Panc1 (cell line): ENCODE measurements around the gene SIRPA.

Experiments used
- CTCF ChIP-seq: fragments of 450-650 bp; IDR thresholded peaks from 2 replicates; pipeline ENCODE4 v1.5.1; 2017; ENCODE audit warnings: mild to moderate bottlenecking
- POLR2AphosphoS5 ChIP-seq: IDR thresholded peaks from 2 replicates; pipeline ENCODE4 v1.6.1; 2012; ENCODE audit warnings: mild to moderate bottlenecking, low read depth, low read length, moderate library complexity
- REST ChIP-seq, 2 experiments: IDR thresholded peaks; 2 replicates each; pipeline ENCODE4 v1.6.1; 2011 to 2012; ENCODE audit warnings: low read depth in 2 of 2, control low read depth in 1 of 2, low read length in 1 of 2, mild to moderate bottlenecking in 1 of 2, moderate library complexity in 1 of 2; ENCODE audit not compliant: insufficient read depth in 1 of 2
- SIN3A ChIP-seq: IDR thresholded peaks from 2 replicates; pipeline ENCODE4 v1.6.1; 2012; ENCODE audit warnings: low read depth, mild to moderate bottlenecking, low read length, moderate library complexity, borderline replicate concordance; ENCODE audit not compliant: insufficient read depth

- TF ChIP-seq CTCF (no peak), POLR2AphosphoS5 (no peak), REST (IDR thresholded peaks at IDR 0.05; ENCODE audit: insufficient read depth in 1 of 2, low read depth in 2 of 2, low read length in 1 of 2) (no peak), SIN3A (no peak)
Observed at GRCh38 chr20:1931830-1932229, 36.6 kb downstream of the SIRPA start.
